Coronary artery (tissue), 2 donors: ENCODE results near the gene HES1.
A peak's percentile ranks its signal among the peaks of the same experiment; 100 is the strongest.
"Not testable (repeated sequence)": the region's sequence is repeated elsewhere in the genome, so short reads cannot be mapped to it uniquely, and the experiment has no call there.

Experiments used
- DNase-seq: peaks from one replicate; pipeline ENCODE4 v3.0.0-alpha.2; 2017; ENCODE audit warnings: low spot score
- H3K27ac ChIP-seq, 2 donors: fragments of 200-600 bp; sonication (generic); one replicate each; pipeline ENCODE4 v1.5.1; 2016 to 2019
- H3K4me3 ChIP-seq: fragments of 200-600 bp; sonication (generic); 2 replicates; pipeline ENCODE4 v1.5.1; 2016; ENCODE audit warnings: mild to moderate bottlenecking, moderate library complexity
- CTCF ChIP-seq: fragments of 200-600 bp; sonication (generic); IDR thresholded peaks from one replicate; pipeline ENCODE4 v1.5.1; 2019; ENCODE audit warnings: antibody characterized with exemption

Gene HES1

GRCh38 chr3:194128202-194128918 lies 7.6 kb upstream of the HES1 start:
- no peak overlapping the region for H3K4me3 ChIP-seq
- no peak for TF ChIP-seq CTCF
- no peak for DNase-seq
- no peak overlapping the region for H3K27ac ChIP-seq

GRCh38 chr3:194128919-194129295 lies 7.0 kb upstream of the HES1 start:
- H3K4me3 ChIP-seq, DNase-seq, H3K27ac ChIP-seq: not testable (repeated sequence)

- no peak for DNase-seq
- no peak for TF ChIP-seq CTCF
- Histone ChIP-seq H3K27ac (no peak overlapping the region), H3K4me3 (no peak overlapping the region)
Observed at GRCh38 chr3:194129581-194130133, 6.3 kb upstream of the HES1 start.

- peak overlapping the region in 1 of 2 donors; percentile 37 for H3K27ac ChIP-seq
- H3K4me3 ChIP-seq: no peak overlapping the region
- no peak for TF ChIP-seq CTCF
- DNase-seq: no peak
Observed at GRCh38 chr3:194130188-194130587, 5.8 kb upstream of the HES1 start.

- Histone ChIP-seq H3K27ac (no peak overlapping the region), H3K4me3 (no peak overlapping the region)
- no peak for TF ChIP-seq CTCF
- no peak for DNase-seq
Observed at GRCh38 chr3:194130807-194131589, 5.0 kb upstream of the HES1 start.

- no peak for DNase-seq
- no peak overlapping the region for H3K4me3 ChIP-seq
- H3K27ac ChIP-seq: peak overlapping the region in 1 of 2 donors; percentile 99
- no peak for TF ChIP-seq CTCF
Observed at GRCh38 chr3:194132465-194133286, 3.3 kb upstream of the HES1 start.

- no peak for TF ChIP-seq CTCF
- peak overlapping the region; percentile 87 for H3K4me3 ChIP-seq
- peak; percentile 86 for DNase-seq
- peak overlapping the region; percentile 99 for H3K27ac ChIP-seq
Observed at GRCh38 chr3:194133661-194134230, 2.2 kb upstream of the HES1 start.
